Spinal cord (tissue), 10 donors: ENCODE results near the gene MAGI1. TPM values are rescaled to one million over a fixed set of nuclear protein-coding genes. Genes with fewer than 3 reads are reported as not detected.
A peak's percentile ranks its signal among the peaks of the same experiment; 100 is the strongest.

Experiments used
- DNase-seq, 6 donors: peaks; one replicate each; pipeline versions ENCODE4 v3.0.0 to v3.0.0-alpha.2; 2013 to 2015; ENCODE audit warnings: low spot score in 6 of 6, low read depth in 4 of 6
- H3K27ac ChIP-seq: one replicate; pipeline ENCODE4 v1.5.1; 2013; ENCODE audit warnings: low read depth, low read length, control low read depth
- H3K27me3 ChIP-seq: one replicate; pipeline ENCODE4 v1.6.1; 2013; ENCODE audit warnings: low read length; ENCODE audit not compliant: control insufficient read depth, insufficient read depth
- H3K36me3 ChIP-seq: one replicate; pipeline ENCODE4 v1.6.1; 2013; ENCODE audit warnings: low read length; ENCODE audit not compliant: control insufficient read depth, insufficient read depth
- H3K4me1 ChIP-seq: one replicate; pipeline ENCODE4 v1.6.1; 2013; ENCODE audit warnings: low read length; ENCODE audit not compliant: control insufficient read depth, insufficient read depth
- H3K4me3 ChIP-seq: one replicate; pipeline ENCODE4 v1.5.1; 2013; ENCODE audit warnings: low read depth, low read length, control low read depth
- H3K9me3 ChIP-seq: one replicate; pipeline ENCODE4 v1.6.1; 2013; ENCODE audit warnings: low read length; ENCODE audit not compliant: control insufficient read depth, insufficient read depth
- WGBS: methylation state at CpG from one replicate; pipeline ENCODE4 v1.1.5; 2013; ENCODE audit warnings: missing lambda C conversion rate; ENCODE audit not compliant: insufficient coverage; 5-methylcytosine and 5-hydroxymethylcytosine counted together
- polyA plus RNA-seq, 2 donors: library from polyadenylated mRNA; unstranded; fragments of 120-200 nt; gene quantifications; one replicate each; pipeline ENCODE4 v1.2.1, GENCODE V29; 2013; ENCODE audit not compliant: insufficient read length in 2 of 2
- total RNA-seq, 2 donors: library from RNA; depleted of rRNA in 1 of 2; stranded (reverse); fragments of 120-200 nt in 1 of 2; fragments of >200 nt in 1 of 2; gene quantifications; one replicate each; pipeline versions ENCODE4 v1.2.3 to v1.2.4, GENCODE V29; 2013 to 2014
- donor health status: healthy.

Gene MAGI1
- total and polyA plus RNA-seq, 4 donors = 41.5 to 86.3 (median 62.7) TPM

- no peak overlapping the region for H3K4me3 ChIP-seq
- no peaks in the 10 kb centered on the region for H3K4me1 ChIP-seq
- no peak for DNase-seq
- H3K36me3 ChIP-seq = no peaks in the 10 kb centered on the region
- H3K27ac ChIP-seq = no peak overlapping the region
- no peaks in the 10 kb centered on the region for H3K27me3 ChIP-seq
- no CpG with 5 or more reads among the region's 3 CpGs for WGBS
- H3K9me3 ChIP-seq = no peaks in the 10 kb centered on the region
Measured at GRCh38 chr3:65627062-65627461, 411.7 kb downstream of the MAGI1 start.

GRCh38 chr3:65625305-65625704 is 413.4 kb downstream of the MAGI1 start:
- H3K4me3 ChIP-seq = no peak overlapping the region
- WGBS = no CpG with 5 or more reads among the region's 3 CpGs
- no peaks in the 10 kb centered on the region for H3K4me1 ChIP-seq
- DNase-seq = no peak
- H3K36me3 ChIP-seq = no peaks in the 10 kb centered on the region
- no peak overlapping the region for H3K27ac ChIP-seq
- no peaks in the 10 kb centered on the region for H3K27me3 ChIP-seq
- H3K9me3 ChIP-seq = no peaks in the 10 kb centered on the region

DNA sequence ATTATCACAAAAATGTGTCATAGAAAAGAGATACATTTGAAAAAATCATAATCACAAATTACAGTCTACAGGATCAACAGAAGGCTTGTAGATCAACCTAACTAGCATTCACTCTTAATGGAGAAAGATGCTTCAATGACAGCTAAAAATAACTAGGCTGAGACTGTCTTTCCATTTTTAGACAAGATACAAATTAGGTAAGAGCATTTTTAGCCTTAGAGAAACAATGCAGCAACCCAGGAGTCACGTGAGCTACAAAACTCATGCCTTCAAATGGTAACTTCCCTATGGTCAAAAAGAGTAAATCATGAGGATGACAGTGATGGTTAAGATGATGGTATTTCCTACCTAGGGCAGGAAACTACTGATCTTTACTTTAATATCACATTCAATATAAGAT is 415.4 kb downstream of the MAGI1 start:
- DNase-seq = no peak
- no peaks in the 10 kb centered on the region for H3K9me3 ChIP-seq
- H3K4me3 ChIP-seq = no peak overlapping the region
- H3K36me3 ChIP-seq = no peaks in the 10 kb centered on the region
- H3K27ac ChIP-seq = no peak overlapping the region
- H3K4me1 ChIP-seq = no peaks in the 10 kb centered on the region
- no peaks in the 10 kb centered on the region for H3K27me3 ChIP-seq
- WGBS = no CpG with 5 or more reads among the region's 1 CpG

- WGBS = no CpG with 5 or more reads among the region's 1 CpG
- no peaks in the 10 kb centered on the region for H3K9me3 ChIP-seq
- H3K27me3 ChIP-seq = no peaks in the 10 kb centered on the region
- H3K36me3 ChIP-seq = no peaks in the 10 kb centered on the region
- peak in 2 of 6 donors; percentile 82 for DNase-seq
- H3K4me3 ChIP-seq = no peak overlapping the region
- H3K27ac ChIP-seq = no peak overlapping the region
- H3K4me1 ChIP-seq = no peaks in the 10 kb centered on the region
Measured at GRCh38 chr3:65619888-65620287, 418.8 kb downstream of the MAGI1 start.

GRCh38 chr3:65619451-65619881 is 419.3 kb downstream of the MAGI1 start:
- no peaks in the 10 kb centered on the region for H3K4me1 ChIP-seq
- WGBS = 20% methylated on average over 2 of the region's 5 CpGs
- H3K27ac ChIP-seq = no peak overlapping the region
- no peaks in the 10 kb centered on the region for H3K36me3 ChIP-seq
- DNase-seq = peak in 2 of 6 donors; percentile 52 to 61
- no peaks in the 10 kb centered on the region for H3K9me3 ChIP-seq
- no peaks in the 10 kb centered on the region for H3K27me3 ChIP-seq
- no peak overlapping the region for H3K4me3 ChIP-seq

- H3K27ac ChIP-seq = no peak overlapping the region
- H3K4me3 ChIP-seq = no peak overlapping the region
- H3K9me3 ChIP-seq = no peaks in the 10 kb centered on the region
- no peaks in the 10 kb centered on the region for H3K27me3 ChIP-seq
- no peaks in the 10 kb centered on the region for H3K36me3 ChIP-seq
- no peak for DNase-seq
- no peaks in the 10 kb centered on the region for H3K4me1 ChIP-seq
- no CpG with 5 or more reads among the region's 1 CpG for WGBS
Measured at GRCh38 chr3:65618599-65618998, 420.1 kb downstream of the MAGI1 start.

- WGBS = 92% methylated on average over 3 of the region's 6 CpGs
- Histone ChIP-seq H3K4me3 (no peak overlapping the region), H3K9me3 (no peaks in the 10 kb centered on the region), H3K27me3 (no peaks in the 10 kb centered on the region), H3K36me3 (no peaks in the 10 kb centered on the region), H3K4me1 (no peaks in the 10 kb centered on the region), H3K27ac (no peak overlapping the region)
- DNase-seq = no peak
Measured at GRCh38 chr3:65617787-65618186, 420.9 kb downstream of the MAGI1 start.

GRCh38 chr3:65617209-65617608 is 421.5 kb downstream of the MAGI1 start:
- DNase-seq = no peak
- Histone ChIP-seq H3K36me3 (no peaks in the 10 kb centered on the region), H3K4me3 (no peak overlapping the region), H3K27me3 (no peaks in the 10 kb centered on the region), H3K27ac (no peak overlapping the region), H3K9me3 (no peaks in the 10 kb centered on the region), H3K4me1 (no peaks in the 10 kb centered on the region)
- 83% methylated on average over 4 of the region's 4 CpGs for WGBS

GRCh38 chr3:65616563-65616962 is 422.2 kb downstream of the MAGI1 start:
- Histone ChIP-seq H3K27ac (no peak overlapping the region), H3K27me3 (no peaks in the 10 kb centered on the region), H3K4me3 (no peak overlapping the region), H3K9me3 (no peaks in the 10 kb centered on the region), H3K4me1 (no peaks in the 10 kb centered on the region), H3K36me3 (no peaks in the 10 kb centered on the region)
- 100% methylated on average over 1 of the region's 1 CpG for WGBS
- no peak for DNase-seq

GRCh38 chr3:65615329-65615728 is 423.4 kb downstream of the MAGI1 start:
- Histone ChIP-seq H3K27me3 (no peaks in the 10 kb centered on the region), H3K9me3 (no peaks in the 10 kb centered on the region), H3K27ac (no peak overlapping the region), H3K36me3 (no peaks in the 10 kb centered on the region), H3K4me1 (no peaks in the 10 kb centered on the region), H3K4me3 (no peak overlapping the region)
- WGBS = 83% methylated on average over 4 of the region's 4 CpGs
- no peak for DNase-seq
